GM19193 (cell line): ENCODE results near the gene CPXM1.

Experiments used
- POLR2A ChIP-seq: IDR thresholded peaks from 4 replicates; pipeline ENCODE4 v1.6.1; 2011; ENCODE audit not compliant: insufficient read depth, insufficient read length; ENCODE audit errors: extremely low read depth

CPXM1 gene

GRCh38 chr20:2767768-2768631 lies 32.4 kb downstream of the CPXM1 start:
- TF ChIP-seq POLR2A, result no peak

DNA sequence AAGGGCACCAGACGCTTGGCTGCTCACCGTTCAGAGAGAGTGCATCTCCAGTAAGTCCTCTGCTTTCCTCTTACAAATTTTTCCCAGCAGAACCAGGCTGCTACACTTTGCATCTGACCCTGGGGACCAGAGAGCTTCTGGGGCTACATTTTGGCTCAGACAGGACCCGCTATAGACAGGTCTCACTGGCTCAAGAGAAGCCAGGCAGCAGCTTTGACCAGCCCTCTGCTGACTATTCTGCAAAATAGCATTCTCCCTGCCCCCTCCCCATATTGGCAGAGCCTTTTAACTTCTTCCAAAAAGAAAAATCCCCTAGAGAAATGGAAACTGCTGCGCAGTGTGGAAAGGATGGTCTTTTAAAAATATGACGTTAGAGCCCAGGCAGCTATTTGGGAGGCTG lies 37.2 kb downstream of the CPXM1 start:
- TF ChIP-seq POLR2A, result no peak

DNA sequence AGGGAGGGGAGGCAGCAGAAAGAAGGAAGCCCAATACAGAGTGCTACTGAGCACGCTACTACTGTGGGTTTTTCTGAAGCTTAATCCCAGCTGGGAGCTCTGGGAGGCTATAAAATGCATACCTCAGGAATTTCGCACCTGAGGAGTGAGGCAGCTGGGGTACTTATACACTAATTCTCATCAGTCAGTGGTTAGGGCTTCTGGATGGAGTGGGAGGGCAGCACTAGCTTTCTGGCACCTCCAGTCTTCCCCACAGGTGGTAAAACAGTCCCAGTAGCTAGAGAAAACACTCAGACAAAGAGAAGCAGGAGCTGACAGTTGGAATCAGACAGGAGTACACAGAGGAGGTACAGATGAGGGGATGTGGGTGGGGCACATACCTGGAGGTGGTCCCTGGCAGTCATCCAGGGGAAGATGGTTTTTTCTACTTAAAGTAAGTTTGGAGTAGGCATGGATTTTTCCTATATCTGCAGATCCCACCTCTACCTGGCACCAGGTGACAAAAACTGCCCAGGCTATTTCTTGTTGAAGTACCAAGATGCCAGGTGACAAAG lies 37.8 kb downstream of the CPXM1 start:
- no peak for TF ChIP-seq POLR2A

DNA sequence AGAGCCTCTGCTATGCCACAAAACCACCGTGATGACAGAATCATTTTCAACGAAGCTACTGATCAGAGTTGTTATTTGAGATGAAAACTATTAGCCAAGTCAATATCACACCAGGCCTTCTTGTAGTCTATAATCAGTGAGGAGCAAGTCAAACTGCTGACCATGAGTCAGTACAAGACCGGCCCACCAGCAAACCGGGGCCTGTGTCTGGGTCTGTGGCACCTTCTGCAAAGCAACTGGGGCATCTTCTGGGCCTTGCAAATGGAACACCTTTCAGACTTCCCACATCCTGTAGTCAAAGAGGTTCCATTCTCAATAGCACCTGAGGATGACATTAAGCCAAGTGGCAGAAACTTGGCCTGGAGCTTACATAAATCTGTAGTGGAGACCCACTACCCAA lies 38.5 kb downstream of the CPXM1 start:
- TF ChIP-seq POLR2A, result no peak

DNA sequence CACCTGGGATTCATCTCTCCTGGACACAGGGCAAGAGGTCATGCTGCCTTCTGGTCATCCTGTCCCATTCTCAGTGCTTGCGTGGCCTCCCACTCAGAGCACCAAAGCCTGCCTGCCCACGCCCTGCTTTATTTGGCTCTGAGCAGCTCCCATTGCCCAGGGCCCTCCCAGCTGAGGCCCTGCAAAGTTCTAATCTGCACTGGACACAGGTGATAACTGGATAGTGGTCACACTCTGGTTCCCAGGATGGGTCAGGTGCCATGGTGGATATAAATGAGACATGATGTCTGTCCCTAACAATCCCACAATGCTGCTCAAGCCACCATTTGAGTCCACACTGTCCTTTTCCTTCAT lies 39.5 kb downstream of the CPXM1 start:
- TF ChIP-seq POLR2A, result no peak

- TF ChIP-seq POLR2A, result no peak
These were observed 40.0 kb downstream of the CPXM1 start for GRCh38 chr20:2760297-2760951.

DNA sequence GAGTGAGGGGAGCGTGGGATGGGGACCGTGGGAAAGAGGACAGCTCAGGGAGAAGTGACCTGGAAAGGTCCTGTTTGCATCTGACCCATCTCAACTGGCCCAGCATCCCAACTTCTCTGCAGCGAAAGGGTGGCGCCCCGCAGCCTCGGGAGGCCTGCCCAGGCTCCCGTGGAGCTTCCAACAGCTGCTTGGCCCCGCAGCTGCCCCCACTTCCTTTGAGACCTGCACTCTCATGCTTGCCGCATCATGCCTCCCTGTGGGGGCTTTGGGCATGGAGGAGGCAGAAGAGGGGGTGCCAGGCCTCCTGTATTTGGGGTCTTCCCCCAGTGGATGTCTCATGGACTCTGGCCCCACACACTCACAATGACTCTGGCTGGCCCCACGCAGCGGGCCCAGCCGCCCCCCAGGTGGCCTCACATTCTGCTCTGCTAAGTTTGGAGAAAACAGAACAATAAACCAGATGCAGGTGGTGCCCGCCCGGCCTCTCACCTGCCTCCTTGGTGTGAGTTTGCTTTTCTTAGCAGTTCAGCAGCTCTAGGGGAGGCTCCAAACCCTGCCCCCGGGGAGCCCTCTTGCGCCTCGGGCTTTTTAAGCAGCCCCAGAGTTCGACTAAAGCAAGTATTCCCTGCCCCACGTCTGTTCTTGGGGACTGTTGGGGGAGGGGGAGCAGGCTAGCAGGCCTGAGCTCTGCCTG lies 40.7 kb downstream of the CPXM1 start:
- no peak for TF ChIP-seq POLR2A

DNA sequence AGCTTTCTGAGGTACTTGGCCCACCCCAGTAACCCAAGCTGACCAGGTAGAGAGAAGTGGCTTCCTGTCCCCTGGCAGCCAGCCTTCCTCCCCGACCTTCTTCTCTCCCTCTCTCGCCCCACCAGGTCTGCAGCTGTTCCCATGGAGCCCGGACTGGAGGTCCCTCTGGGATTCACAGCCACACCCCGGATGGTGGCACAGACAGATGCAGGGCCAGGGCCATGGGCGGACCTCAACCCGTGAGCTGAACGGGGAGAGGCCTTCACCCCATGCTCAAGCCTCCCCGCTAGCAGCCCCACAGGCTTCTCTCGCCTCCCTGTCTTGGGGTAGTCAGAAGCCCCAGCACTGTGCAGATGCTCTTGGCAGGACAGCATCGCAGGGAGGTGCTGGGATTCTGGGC lies 41.3 kb downstream of the CPXM1 start:
- no peak for TF ChIP-seq POLR2A

GRCh38 chr20:2757969-2758368 lies 42.5 kb downstream of the CPXM1 start:
- no peak for TF ChIP-seq POLR2A

DNA sequence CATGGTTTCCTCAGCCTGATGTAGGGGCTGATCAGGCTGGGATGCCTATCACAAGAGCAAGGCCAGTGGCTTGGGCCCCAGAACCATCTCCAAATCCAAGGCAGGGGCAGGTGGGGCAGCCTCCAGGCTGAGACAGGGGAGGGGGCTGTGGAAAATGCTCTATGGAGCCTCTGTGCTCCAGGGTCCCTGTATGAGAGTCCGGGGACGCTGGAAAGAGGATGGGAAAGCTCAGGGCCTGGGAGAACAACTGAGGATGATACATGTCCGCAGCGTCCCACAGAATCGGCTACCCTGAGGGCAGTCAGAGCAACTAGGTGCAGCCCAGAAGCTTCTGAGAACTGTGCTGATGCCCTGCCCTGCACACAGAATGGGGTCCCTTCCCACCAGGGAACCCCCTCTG lies 43.4 kb downstream of the CPXM1 start:
- TF ChIP-seq POLR2A, result no peak

DNA sequence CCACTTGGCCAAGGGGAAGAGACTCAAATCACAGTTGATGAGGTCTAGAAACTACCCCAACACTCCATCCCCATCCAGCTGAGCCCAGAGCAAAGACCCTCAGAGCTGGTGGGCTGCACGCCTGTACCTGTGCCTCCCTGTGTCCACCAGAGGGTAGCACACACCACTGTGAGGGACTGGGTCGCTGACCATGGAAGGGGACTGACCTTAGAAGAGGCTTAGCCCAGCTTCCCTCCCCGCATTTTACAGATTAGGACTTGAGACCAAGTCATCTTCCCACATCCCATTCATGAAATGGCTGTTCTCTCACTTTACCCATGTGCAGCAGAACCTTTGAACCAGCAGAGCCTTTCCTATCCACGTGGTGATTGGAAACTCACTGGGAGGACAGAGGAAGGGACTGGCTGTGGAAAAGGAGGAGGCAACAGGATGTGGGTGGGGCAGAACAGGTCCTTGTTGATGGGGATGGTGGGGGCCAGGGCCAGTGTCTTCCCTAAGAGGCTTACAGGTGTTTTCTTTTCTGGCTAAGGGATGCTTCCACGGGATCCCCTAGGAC lies 44.3 kb downstream of the CPXM1 start:
- TF ChIP-seq POLR2A, result no peak

DNA sequence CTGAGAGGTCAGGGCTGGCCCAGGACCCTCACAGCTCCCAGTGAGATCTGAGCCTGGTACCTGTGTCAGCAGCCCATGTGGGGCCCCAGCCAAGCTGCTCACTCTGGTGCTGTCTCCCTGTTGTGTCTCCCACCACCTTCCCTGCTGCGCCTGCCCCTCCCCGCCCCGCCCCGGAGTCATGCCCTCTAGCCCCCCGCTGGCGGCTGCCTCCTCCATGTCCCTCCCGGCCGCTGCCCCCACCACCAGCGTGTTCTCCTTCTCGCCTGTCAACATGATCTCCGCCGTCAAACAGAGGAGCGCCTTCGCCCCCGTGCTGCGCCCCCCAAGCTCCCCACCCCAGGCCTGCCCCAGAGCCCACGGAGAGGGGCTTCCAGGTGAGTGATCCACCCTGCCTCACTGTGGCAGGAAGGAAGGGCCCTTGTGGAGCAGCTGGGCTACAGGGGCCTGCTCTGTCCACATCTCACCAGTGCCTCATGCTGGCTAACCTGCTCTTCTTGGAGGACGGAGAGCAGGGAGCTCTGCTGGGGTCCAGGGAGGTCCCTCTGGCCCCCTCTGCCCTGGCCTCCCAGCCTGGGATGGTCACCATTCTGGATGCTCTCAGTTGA lies 44.9 kb downstream of the CPXM1 start:
- no peak for TF ChIP-seq POLR2A

DNA sequence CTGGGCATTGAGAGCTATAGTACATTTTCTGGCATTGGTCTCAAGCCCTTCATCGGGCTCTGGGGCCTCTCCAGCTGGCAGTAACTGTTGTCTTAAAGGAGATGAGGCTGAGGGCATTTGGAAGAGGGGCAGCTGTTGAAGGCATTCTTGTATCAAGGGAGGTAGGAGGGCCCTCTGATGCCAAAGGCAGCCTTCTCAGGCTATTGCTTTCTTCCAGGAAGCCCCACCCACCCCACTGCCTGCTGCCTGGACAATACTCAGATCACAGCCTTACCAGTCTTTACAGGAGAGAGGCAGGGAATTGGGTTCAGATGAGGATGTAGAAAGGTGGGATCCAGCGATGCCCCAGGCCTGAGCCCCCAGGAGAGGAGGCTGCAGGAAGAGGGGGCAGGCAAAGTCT lies 46.0 kb downstream of the CPXM1 start:
- TF ChIP-seq POLR2A, result no peak

GRCh38 chr20:2753461-2754040 lies 46.9 kb downstream of the CPXM1 start:
- no peak for TF ChIP-seq POLR2A
